Measurements from ENCODE around the gene UBB.

Gene UBB

DNA sequence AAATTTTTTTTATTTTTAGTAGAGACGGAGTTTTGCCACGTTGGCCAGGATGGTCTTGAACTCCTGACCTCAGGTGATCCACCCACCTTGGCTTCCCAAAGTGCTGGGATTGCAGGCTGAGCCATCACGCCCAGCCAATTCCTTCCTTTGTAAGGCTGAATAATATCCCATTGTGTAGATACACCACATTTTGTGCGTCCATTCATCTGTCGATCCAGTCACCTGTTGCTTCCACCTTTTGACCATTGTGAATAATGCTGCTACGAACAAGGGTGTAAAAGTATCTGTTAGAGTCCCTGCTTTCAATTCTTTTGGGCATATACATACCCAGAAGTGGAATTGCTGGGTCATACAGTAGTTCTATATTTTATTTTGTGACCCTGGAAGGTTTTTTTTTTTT lies 49.8 kb downstream of the UBB start:
- no peak overlapping the region for H3K27ac ChIP-seq
- TF ChIP-seq, protein P1, sequence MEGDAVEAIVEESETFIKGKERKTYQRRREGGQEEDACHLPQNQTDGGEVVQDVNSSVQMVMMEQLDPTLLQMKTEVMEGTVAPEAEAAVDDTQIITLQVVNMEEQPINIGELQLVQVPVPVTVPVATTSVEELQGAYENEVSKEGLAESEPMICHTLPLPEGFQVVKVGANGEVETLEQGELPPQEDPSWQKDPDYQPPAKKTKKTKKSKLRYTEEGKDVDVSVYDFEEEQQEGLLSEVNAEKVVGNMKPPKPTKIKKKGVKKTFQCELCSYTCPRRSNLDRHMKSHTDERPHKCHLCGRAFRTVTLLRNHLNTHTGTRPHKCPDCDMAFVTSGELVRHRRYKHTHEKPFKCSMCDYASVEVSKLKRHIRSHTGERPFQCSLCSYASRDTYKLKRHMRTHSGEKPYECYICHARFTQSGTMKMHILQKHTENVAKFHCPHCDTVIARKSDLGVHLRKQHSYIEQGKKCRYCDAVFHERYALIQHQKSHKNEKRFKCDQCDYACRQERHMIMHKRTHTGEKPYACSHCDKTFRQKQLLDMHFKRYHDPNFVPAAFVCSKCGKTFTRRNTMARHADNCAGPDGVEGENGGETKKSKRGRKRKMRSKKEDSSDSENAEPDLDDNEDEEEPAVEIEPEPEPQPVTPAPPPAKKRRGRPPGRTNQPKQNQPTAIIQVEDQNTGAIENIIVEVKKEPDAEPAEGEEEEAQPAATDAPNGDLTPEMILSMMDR (conservative IDR thresholded peaks at IDR 0.05) = no peak

DNA sequence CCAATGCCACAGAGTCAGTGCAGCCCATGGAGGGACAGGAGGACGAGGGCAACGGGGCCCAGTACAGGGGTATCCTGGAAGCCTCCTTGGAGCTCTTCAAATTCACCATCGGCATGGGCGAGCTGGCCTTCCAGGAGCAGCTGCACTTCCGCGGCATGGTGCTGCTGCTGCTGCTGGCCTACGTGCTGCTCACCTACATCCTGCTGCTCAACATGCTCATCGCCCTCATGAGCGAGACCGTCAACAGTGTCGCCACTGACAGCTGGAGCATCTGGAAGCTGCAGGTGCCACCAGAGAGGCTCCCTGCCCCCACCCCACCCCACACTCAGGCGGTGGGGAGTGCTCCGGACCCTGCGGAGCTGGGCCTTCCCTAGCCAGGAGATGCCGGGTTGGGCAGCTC lies 51.1 kb downstream of the UBB start:
- TF ChIP-seq, protein P1 (conservative IDR thresholded peaks at IDR 0.05) = no peak
- H3K27ac ChIP-seq = no peak overlapping the region
